ENCODE data around the gene RNF148.

DNA sequence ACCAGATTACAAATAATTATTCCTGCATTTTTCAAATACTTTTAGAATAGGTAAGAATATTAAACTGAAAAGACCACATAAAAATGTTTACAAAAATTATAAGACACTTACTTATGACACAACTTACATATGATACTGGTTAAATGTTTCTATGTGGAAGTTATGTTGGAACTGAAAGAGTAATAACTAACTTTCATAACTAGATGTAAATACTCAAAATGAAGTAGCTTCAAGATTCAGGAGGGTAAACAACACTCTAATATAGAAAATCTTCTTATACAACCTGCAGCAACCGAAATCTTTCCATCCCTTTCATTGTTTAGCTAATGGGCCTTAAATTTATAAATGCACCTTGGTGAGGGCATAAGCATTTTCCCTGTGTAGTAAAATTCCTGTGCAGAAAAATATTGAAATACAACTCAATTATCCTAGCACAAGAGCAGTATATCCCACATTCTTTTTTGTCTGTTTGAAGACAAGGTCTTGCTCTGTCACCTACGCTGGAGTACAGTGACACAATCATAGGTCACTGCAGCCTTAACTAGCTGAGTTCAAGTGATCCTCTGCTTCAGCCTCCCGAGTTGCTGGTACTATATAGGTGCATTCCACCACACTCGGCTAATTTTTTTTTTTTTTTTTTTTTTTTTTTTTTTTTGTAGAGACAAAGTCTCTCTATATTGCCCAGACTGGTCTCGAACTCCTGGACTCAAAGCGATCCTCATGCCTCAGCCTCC lies 14.8 kb upstream of the RNF148 start:
- TF ChIP-seq POLR2AphosphoS5 (IDR thresholded peaks at IDR 0.05; ENCODE audit: low read depth, low read length) (no peak), POLR2A (IDR thresholded peaks at IDR 0.05; ENCODE audit: low read depth, low read length) (no peak), PAX5 (IDR thresholded peaks at IDR 0.05; ENCODE audit: insufficient read depth, low read length, severe bottlenecking) (no peak)
